K562 (cell line): ENCODE data around the gene ENSA. TPM values are rescaled to one million over a fixed set of nuclear protein-coding genes. Genes with fewer than 3 reads are reported as not detected.

Source experiments
- ATF4 ChIP-seq: fragments of 450-650 bp; formaldehyde crosslinking; IDR thresholded peaks from 2 replicates; pipeline ENCODE4 v1.4.0; 2022; ENCODE audit warnings: mild to moderate bottlenecking, moderate library complexity
- DDX20 ChIP-seq: fragments of 450-650 bp; IDR thresholded peaks from 2 replicates; pipeline ENCODE4 v1.6.1; 2016; ENCODE audit warnings: missing genetic modification characterization, low read depth, mild to moderate bottlenecking, missing compliant biosample characterization, moderate library complexity
- DEAF1 ChIP-seq: fragments of 450-650 bp; formaldehyde crosslinking; IDR thresholded peaks from 2 replicates; pipeline ENCODE4 v1.4.0; 2020; ENCODE audit warnings: mild to moderate bottlenecking, moderate library complexity
- ERF ChIP-seq: fragments of 450-650 bp; formaldehyde crosslinking; IDR thresholded peaks from 2 replicates; pipeline ENCODE4 v1.4.0; 2020; ENCODE audit warnings: mild to moderate bottlenecking, mixed read lengths
- FOXK1 ChIP-seq: sonication (generic); formaldehyde crosslinking; IDR thresholded peaks from 2 replicates; pipeline ENCODE4 v1.8.0; 2022; ENCODE audit warnings: missing genetic modification reagents, mild to moderate bottlenecking, borderline replicate concordance
- MECOM ChIP-seq: fragments of 250-450 bp; sonication (Bioruptor Pico); IDR thresholded peaks from 2 replicates; pipeline ENCODE4 v1.8.0; 2022; ENCODE audit warnings: inconsistent platforms
- POLR2A ChIP-seq: fragments of 450-650 bp; conservative IDR thresholded peaks from 2 replicates; pipeline ENCODE4 v1.6.1; 2016
- TEAD1 ChIP-seq, 2 experiments: fragments of 450-650 bp in 1 of 2; sonication (generic) in 1 of 2; formaldehyde crosslinking; IDR thresholded peaks; 2 replicates each; pipeline versions ENCODE4 v1.4.0 to v1.8.0; 2020 to 2022; ENCODE audit warnings: mild to moderate bottlenecking in 2 of 2, missing genetic modification reagents in 1 of 2
- THRA ChIP-seq: fragments of 450-650 bp; IDR thresholded peaks from 2 replicates; pipeline ENCODE4 v1.6.1; 2017; ENCODE audit warnings: mild to moderate bottlenecking, moderate library complexity
- ZBTB2 ChIP-seq: fragments of 450-650 bp; IDR thresholded peaks from 2 replicates; pipeline ENCODE4 v1.6.1; 2016; ENCODE audit warnings: antibody characterized with exemption
- ZNF407 ChIP-seq: fragments of 450-650 bp; IDR thresholded peaks from 2 replicates; pipeline ENCODE4 v1.6.1; 2016; ENCODE audit warnings: low read depth
- ZNF75A ChIP-seq: fragments of 450-650 bp; formaldehyde crosslinking; IDR thresholded peaks from 2 replicates; pipeline ENCODE4 v1.4.0; 2020; ENCODE audit warnings: mild to moderate bottlenecking
- polyA plus RNA-seq, 8 experiments: library from polyadenylated mRNA; depleted of rRNA in 4 of 8; stranded (reverse) in 5 of 8; unstranded in 3 of 8; fragments of >200 nt; fragmentation: Nextera tagmentation in 2 of 8; fragmentation: Illumina TruSeq in 1 of 8; extraction: Ambion mirVana in 2 of 8; extraction: Trizol in 1 of 8; gene quantifications; 2 replicates each; pipeline versions ENCODE4 v1.2.1 to v1.2.3, GENCODE V29; 2011 to 2014; ENCODE audit warnings: inconsistent platforms in 1 of 8, missing spikeins in 1 of 8
- total RNA-seq, 7 experiments: library from RNA; depleted of rRNA in 6 of 7; stranded (reverse); fragments of >200 nt in 6 of 7; fragmentation: Illumina TruSeq in 2 of 7; extraction: Trizol in 2 of 7; gene quantifications; 2 replicates each; pipeline versions ENCODE4 v1.2.1 to v1.2.3, GENCODE V29; 2011 to 2021; ENCODE audit warnings: low replicate concordance in 1 of 7

ENSA gene
- total and polyA plus RNA-seq, 9 of the 15 experiments (the other 6 are each of a cell fraction or from before 2014, with no cell fraction given) = 68.1 to 605 (median 188) TPM

- TF ChIP-seq ZBTB2 (no peak), ERF (CRISPR knock-in tag) (no peak), ZNF75A (CRISPR knock-in tag) (no peak), POLR2A (no peak), ATF4 (CRISPR knock-in tag) (no peak), TEAD1 (CRISPR knock-in tag; IDR thresholded peaks at IDR 0.05) (0 out of 4 replicates have a peak, but pooled peaks of 1 of the 2 experiments have one; percentile 36), ZNF407 (no peak), MECOM (CRISPR knock-in tag) (no peak), THRA (no peak), DEAF1 (no peak), FOXK1 (no peak), DDX20 (tag) (no peak)
Observed at GRCh38 chr1:150579945-150580642, 49.3 kb downstream of the ENSA start (continued).
